22Rv1 (cell line): ENCODE measurements around the gene CYP8B1.

Experiments
- CTCF ChIP-seq: fragments of 450-650 bp; IDR thresholded peaks from 2 replicates; pipeline ENCODE4 v1.5.1; 2017; ENCODE audit warnings: mild to moderate bottlenecking
- ZFX ChIP-seq: fragments of 450-650 bp; IDR thresholded peaks from 2 replicates; pipeline ENCODE4 v1.6.1; 2017; ENCODE audit warnings: antibody characterized with exemption, borderline replicate concordance

- TF ChIP-seq CTCF, result no peak
- TF ChIP-seq ZFX, result no peak
Measured at GRCh38 chr3:42827023-42827422, 48.7 kb downstream of the CYP8B1 start.
